ENCODE data around the gene PLSCR2.
"Not testable (repeated sequence)": the region's sequence is repeated elsewhere in the genome, so short reads cannot be mapped to it uniquely, and the experiment has no call there.

Gene PLSCR2, protein sequence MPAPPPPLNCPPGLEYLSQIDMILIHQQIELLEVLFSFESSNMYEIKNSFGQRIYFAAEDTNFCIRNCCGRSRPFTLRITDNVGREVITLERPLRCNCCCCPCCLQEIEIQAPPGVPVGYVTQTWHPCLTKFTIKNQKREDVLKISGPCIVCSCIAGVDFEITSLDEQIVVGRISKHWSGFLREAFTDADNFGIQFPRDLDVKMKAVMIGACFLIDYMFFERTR

DNA sequence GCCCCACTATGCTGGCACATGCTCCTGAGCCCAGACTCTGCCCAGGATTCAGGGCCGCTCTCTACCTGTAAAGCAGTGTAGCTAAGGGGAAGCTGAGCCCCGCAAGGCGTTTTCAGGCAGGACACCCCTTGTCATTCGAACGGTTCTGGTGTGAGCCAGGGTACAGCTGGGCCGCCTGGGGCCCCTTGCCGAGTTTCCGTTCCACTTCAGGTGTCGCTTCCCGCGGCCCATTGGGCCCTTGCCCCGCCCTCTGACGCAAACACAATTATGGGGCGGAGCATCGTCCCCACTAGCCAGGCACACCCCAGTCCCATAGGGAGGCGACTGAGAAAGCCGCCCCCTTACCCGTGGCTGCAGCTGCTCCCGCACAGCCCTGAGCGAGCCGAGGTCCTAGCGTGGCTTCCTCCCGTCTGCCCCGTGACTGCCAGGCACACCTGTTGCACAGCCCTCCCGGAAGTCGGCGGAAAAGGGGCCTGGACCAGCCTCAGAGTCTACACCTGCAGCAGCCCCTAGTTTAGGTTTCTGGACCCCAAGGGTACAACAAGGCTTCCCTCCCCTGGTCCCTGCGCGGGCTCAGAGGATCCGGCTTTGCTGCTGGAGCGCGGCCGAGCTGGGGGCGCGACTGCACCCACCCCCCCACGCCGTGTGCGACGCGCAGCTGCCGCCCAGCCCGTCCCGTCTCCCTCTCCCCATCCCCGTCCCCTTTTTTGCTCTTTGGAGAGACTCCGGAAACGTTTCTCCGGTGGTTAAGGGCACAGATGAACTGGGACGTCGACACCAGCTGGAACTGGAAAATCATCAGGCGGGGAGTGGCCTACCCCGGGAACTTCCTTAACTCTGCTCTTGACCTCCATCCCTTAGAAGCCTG lies at the start of gene PLSCR2:
PLSCR2 (minus strand) TSS at position 412 of the 868 bp plus-strand sequence. CDS start 9,657 bp downstream, outside the sequence.
- DNase-seq = peak; percentile 56

DNA sequence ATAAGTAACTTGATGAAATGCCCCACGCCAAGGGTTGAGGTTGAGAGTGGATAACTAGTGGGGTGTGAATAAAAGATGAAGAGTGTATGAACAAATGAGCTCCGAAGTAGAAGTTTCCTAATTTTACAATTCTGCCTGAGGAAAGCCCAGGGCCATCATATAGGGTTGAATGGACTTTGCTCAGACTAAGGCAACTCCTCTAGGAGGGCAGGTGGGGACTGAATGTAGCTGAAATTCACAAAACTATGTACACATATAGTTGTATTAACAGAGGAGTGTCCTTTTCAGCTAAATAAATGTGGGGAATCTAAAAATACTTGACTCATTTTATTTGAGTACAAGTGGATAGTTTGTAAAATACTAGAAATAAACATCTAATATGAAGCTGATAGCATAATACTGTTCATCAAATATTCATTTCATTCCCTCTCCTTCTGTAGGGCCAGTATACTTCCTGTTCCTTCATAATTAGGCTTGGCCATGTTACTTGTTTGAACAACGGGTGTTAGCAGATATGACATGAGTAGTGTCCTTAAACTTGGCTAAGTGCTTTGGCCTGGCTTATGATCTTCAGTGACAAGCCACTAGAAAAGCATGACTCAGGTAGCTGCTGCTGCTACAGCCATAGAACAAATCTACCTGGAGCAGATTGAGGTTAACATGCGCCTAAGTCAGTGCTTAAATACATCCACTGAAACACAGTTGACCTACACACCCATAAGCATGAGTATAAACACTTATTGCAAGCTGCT lies 48.5 kb upstream of the PLSCR2 start:
- DNase-seq = no peak

DNA sequence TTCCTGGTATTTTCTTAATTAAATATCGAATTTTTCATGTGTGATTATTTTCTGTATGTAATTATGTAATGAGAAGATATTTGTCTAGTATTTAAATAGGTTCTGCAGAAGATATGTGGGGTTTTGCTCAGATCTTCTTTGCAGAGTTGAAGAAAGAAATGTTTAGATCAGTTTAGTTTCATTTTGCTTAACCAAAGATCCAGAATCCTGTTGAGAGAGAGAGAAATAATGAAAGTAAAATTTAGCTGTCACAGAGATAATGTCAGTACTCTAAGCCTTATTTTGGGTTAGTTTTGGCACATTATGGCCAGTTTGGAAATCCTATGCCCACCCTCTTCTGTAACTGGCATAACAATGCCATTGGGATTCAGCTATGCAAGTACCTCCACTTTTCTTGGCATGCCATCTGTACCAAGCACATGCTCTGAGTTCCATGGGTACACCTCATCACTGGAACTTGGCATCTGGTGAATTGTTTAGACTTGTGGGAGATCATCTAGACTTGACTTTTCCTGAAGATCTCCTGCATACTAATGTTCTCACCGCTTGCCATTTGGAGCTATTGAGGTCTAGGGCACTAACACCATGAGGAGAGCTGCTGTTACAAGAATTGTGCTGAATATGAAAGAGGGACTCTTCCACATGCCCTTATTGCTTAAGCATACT lies 44.2 kb upstream of the PLSCR2 start:
- DNase-seq = no peak

DNA sequence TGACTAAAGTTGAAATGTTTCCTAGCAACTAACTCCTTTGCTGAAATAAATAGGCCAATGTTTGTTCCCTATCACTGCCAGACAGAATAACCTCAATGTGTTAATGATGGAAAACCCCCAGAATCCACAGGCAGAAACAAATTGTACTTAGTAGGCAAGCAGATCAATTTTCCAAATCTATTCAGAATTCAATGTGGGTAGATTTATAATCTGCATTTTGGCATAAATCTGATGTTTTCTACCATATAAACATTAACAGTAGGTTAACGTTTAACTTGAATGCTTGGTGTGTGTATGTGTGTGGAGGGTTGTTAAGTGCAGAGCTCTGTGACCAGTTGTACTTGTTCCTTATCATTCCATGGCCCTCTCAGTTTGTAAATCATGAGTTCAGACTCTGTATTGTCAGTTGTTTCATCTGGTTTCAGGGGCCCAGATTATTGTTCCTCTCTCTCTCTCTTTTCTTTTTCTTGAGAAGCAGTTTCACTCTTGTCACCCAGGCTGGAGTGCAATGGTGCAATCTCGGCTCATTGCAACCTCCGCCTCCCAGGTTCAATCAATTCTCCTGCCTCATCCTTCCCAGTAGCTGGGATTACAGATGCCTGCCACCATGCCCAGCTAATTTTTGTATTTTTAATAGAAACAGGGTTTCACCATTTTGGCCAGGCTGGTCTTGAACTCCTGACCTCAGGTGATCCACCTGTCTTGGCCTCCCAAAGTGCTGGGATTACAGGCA lies 42.2 kb upstream of the PLSCR2 start:
- DNase-seq = no peak

DNA sequence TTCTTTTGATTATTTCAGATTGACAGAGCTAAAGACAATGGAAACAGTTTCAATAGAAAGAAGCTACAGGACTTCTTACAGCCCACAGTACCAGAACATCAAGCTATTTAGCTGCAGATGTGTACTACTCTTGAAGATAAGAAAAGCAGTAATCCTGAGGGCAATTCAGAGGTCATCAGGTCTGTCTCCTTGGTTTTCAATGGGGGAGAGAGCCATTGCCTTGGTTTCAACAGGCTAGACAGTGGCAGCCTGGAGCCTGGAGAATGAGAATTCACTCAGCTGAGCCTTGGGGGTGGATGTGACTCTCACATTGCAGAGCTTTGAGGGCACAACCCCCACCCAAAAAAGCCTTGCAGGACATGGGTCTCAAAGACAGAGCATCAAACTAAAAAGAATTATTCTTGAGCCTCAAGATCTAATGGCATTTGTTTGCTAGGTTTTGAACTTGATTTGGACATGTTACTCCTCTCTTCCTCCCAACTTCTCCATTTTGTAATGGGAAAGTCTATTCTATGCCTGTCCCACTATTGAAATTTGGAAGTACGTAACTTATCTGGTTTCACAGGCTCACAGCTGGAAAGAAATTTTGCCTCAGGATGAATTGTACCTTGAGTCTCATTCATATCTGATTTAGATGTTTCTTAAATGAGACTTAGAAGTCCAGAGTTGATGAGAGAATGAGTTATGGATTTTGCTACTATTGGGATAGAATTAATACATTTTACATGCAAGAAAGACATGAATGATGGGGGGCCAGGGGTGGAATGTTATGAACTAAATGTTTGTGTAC lies 38.2 kb upstream of the PLSCR2 start:
- no peak for DNase-seq

DNA sequence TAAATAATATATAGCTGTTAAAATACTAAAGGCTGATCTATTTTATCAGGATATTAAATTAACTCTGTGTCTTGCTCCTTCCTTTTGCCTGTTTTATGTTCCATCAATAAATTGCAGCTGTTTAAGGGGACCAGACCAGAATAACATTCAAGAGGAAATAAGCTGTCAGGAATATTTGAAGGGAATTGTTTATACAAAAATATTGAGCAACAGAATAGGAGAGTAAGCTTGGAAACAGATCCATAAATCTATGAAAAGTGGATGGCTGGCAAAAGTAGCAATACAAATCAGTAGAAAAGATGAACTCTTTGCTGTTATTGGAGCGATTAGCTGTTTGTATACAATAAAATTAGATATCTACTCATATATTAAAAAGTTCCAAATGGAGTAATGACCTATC lies 36.2 kb upstream of the PLSCR2 start:
- no peak for DNase-seq

DNA sequence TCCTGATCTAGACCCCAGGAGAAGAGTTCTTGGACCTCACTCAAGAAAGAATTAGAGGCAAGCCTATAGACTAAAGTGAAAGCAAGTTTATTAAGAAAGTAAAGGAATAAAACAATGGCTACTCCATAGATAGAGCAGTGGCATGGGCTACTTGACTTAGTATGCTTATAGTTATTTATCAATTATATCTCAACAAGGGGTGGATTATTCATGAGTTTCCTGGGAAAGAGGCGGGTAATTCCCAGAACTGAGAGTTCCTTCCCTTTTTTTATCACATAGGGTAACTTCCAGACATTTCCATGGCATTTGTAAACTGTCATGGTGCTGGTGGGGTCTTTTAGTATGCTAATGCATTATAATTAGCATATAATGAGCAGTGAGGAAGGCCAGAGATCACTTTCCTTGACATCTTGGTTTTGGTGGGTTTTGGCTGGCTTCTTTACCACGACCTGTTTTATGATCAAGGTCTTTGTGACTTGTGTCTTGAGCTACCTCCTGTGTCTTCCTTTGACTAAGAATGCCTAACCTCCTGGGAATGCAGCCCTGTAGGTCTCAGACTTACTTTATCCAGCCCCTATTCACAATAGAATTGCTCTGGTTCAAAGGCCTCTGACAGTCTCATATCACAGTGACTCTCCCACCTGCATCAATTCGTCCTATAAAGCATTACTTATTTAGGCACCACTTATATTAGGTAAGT lies 35.3 kb upstream of the PLSCR2 start:
- DNase-seq = no peak

DNA sequence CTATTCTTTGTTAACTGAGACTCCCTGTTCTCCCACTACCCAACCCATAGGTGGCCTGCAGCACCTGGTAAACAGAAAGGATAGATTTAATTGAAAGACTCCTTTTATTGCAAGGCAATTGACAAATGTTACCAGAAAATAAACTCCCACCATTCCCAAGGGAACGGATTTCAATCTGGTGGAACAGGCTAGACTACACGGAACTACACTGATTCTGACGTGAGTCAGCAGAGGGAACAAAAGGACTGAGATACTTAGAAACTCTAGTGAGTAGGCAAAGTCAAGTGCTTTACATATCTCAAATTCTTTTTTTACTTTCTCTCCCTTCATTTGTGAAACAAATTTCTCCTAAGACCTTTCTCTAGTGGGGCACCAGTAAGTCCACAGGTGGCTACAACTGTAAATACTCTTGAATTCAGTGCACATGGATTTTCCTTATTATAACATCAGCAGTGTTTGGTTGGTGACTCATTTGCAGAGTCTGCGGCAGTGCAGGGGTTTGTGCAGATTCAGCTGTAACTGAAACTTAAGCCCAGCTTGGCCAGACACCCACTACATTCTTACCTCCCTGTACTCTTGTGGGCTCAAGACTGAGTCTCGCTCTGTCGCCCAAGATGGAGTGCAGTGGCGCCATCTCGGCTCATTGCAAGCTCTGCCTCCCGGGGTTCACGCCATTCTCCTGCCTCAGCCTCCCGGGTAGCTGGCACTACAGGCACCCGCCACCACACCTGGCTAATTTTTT lies 34.3 kb upstream of the PLSCR2 start:
- peak; percentile 54 for DNase-seq

DNA sequence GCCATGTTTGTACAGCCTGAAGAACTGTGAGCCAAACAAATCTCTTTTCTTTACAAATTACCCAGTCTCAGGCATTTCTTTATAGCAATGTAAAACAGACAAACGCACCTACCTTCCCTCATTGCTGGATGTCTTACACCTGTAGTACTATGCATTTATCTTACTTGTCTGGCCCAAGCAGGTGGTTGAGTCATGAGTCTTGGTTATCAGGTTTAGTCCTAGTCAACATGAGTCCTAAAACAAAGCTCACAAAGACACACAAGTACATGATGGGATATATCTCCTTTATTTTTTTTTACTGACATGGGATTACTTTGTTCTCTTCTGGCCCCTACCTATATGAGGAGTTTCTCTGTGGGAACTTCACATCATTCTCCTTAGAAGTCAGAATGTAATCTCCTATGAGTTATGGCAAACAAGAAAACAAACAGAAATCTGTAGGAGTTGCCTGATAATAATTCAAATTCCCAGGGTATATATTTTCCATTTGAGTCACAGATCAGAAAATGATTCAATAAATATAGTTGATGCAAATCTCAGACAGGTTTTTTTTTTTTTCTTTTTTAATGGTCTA lies 33.6 kb upstream of the PLSCR2 start:
- no peak for DNase-seq

DNA sequence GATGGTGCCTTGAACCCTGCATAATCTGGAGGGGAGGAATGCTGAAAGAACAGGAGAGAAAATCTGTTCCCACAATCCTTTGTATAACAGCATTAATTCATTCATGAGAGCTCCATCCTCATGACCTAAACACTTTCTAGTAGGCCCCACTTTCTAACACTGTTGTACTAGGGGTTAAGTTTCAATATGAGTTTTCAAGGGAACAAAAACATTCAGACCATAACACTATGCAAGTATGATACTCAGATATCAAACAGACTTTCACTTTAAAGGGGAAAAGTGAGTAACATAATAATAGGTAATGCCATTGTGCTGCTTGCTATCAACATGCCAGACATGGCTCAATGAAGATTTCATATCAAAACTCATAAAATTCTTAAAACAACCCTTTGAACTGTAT lies 32.4 kb upstream of the PLSCR2 start:
- peak; percentile 34 for DNase-seq

DNA sequence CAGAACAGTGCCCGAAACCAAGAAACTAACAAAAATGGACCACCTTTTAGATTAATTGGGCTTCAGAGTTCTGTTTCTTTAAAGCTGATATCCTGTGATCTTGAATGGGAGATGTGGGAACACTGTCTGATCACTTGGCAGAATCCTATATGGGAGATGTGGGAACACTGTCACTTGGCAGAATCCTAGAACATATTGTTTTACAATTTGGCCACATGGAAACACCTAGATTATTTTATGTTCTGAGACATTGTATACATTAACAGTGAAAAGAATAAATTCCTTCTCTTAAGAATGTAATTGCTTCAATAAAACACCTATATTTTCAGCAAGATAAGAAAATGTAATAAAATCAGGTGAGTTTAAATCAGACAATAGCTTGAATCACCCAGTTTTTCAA lies 30.3 kb upstream of the PLSCR2 start:
- DNase-seq = no peak

DNA sequence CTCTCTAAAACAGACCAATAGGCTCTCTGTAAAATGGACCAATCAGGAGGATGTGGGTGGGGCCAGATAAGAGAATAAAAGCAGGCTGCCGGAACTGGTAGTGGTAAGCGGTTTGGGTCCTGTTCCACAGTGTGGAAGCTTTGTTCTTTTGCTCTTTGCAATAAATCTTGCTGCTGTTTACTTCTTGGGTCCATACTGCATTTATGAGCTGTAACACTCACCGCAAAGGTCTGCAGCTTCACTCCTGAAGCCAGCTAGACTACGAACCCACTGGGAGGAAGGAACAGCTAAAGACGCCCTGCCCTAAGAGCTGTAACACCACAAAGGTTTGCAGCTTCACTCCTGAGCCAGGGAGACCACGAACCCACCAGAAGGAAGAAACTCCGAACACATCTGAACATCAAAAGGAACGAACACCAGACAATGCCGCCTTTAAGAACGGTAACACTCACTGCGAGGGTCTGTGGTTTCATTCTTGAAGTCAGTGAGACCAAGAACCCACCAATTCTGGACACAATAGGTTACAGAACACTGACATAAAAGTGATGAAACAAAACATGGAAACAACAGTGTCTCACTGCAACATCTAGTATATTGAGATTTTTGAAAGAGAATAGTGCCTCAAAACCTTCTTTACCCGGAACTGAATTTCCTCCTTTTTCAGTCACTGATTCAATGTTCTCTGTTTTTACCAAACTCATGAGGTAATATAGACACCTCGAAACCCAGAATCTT lies 28.8 kb upstream of the PLSCR2 start:
- DNase-seq = peak; percentile 13

DNA sequence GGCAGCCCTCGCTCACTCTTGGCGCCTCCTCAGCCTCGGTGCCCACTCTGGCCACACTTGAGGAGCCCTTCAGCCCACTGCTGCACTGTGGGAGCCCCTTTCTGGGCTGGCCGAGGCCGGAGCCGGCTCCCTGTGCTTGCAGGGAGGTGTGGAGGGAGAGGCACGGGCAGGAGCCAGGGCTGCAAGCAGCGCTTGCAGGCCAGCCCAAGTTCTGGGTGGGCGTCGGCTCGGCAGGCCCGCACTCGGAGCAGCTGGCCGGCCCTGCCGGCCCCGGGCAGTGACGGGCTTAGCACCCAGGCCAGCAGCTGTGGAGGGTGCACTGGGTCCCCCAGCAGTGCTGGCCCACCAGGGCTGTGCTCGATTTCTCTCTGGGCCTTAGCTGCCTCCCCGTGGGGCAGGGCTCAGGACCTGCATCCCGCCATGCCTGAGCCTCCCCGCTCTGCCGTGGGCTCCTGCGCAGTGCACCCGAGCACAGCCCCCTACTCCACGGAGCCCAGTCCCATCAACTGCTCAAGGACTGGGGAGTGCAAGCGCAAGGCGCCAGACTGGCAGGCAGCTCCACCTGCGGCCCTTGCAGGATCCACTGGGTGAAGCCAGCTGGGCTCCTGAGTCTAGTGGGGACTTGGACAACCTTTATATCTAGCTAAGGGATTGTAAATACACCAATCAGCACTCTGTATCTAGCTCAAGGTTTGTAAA lies 27.9 kb upstream of the PLSCR2 start:
- DNase-seq = not testable (repeated sequence)

DNA sequence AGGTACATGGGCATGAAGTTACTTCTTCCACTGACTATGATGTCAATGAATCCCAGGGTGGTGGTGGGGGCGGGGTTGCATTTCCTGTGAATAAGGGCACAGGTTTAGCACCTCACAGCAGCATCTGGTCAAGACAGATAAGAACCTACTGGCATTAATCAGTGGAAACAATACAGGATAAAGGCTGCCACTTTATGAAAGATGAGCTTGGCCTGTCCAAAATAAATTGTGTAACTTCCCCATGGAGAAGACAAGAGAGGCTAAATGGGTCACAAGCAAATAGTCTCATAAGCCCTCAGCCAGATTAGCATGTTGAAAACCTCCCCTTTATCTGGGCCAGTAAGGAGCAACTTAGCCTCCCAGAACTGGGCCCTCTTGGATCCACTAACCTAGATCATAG lies 27.4 kb upstream of the PLSCR2 start:
- DNase-seq = no peak

DNA sequence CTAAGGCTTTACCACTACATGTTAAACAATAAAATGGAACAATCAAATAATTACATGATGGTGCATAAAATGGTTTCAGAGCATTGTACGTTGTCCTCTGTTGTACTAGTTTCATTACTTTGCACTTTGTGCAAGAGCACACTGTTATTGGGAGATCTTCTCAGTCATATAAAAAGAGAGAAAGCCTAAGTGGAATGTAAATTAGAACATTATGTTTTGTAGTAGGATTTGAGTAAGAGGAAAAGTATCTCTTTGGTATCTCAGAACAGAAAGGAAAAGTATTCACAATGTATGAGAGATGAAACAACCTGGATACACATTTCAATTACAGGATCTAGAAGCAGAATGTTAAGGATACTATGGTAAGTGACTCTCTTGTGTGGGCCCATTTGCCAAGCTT lies 26.9 kb upstream of the PLSCR2 start:
- no peak for DNase-seq

DNA sequence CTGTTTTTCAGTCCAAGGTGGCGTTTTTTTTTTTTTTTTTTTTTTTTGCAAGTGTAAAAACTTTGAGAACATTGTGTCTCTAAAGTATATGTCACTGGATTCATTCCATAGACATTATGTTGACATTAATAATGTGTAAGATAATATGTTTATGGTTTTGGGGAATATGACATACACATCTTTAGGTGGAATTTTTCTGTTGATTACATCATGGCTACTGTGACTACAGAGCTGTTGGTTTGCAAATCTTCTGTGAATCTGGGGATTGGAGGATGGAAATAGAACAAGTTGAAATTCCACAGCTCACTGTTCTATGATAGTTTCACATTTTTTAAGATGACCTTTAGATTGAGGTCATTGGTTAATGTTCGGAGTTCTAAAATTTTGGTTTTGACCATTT lies 24.4 kb upstream of the PLSCR2 start:
- DNase-seq = no peak

DNA sequence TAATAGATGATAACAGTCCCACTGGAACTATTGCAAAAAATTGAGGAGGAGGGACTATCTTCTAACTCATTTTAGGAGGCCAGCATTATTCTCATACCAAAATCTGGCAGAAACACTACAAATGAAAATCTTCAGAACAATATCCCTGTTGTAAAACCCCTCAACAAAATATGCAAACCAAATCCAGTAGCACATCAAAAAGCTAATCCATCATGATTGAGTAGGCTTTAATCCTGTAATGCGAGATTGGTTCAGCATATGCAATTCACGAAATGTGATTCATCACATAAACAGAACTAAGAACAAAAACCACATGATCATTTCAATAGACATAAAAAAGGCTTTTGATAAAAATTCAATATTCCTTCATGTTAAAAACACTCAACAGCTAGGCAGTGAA lies 23.9 kb upstream of the PLSCR2 start:
- no peak for DNase-seq

DNA sequence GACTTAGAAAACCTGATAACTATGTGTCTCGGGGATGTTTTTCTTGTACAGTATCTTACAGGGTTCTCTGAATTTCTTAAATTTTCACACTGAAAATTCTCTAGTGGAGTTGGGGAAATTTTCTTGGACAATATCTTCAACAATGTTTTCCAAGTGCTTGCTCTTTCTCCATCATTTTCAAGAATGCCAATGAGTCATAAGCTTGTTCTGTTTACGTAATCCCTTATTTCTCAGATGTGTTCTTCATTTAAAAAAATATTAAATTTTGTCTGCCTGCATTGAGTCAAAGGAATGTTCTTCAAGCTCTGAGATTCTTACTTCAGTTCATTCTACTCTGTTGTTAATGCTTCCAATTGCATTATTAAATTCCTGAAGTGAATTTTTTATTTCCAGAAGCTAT lies 21.9 kb upstream of the PLSCR2 start:
- DNase-seq = no peak
